Stimulated activated CD4-positive, alpha-beta T cell treated with anti-CD3 and anti-CD28 coated beads, Interleukin-15, amount 100 ng/mL, for 48 hours (primary cell): ENCODE measurements around the gene TRPC6.
"Not testable (repeated sequence)": the region's sequence is repeated elsewhere in the genome, so short reads cannot be mapped to it uniquely, and the experiment has no call there.

Source experiments
- DNase-seq, 2 donors: peaks; one replicate each; pipeline ENCODE4 v3.0.0-alpha.2; 2020; ENCODE audit warnings: low read depth in 2 of 2

TRPC6 gene

DNA sequence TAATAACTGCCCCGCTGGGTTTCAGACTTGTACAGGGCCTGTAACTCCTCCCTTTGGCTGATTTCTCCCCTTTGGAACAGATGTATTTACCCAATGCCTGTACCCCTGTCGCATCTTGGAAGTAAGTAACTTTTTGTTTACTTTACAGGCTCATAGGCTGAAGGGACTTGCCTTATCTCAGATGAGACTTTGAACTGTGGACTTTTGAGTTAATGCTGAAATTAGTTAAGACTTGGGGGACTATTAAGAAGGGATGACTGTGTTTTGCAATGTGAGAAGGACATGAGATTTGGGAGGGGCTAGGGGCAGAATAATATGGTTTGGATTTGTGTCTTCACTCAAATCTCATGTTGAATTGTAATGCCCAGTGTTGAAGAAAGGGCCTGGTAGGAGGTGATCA, 62.0 kb downstream of the TRPC6 start:
- no peak for DNase-seq

DNA sequence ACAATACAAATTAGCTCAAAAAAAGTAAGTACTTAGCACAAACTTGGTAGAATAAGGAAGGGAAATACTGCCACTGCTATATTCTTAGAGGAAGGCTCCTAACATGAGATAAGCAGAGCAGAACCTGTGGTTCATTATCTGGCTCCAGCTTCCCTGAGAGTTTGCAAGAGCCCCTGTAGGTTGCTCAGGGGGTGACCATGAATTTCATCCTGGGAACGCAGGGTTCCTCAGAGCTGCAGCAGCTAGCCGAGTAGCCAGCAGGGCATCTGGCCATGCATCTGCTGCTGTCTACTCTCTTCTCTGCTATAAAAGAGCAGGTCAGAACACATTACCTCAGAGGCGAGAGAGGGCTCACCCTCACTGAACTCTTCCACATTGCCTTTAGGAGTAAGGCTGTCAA, 67.3 kb downstream of the TRPC6 start:
- DNase-seq = no peak

DNA sequence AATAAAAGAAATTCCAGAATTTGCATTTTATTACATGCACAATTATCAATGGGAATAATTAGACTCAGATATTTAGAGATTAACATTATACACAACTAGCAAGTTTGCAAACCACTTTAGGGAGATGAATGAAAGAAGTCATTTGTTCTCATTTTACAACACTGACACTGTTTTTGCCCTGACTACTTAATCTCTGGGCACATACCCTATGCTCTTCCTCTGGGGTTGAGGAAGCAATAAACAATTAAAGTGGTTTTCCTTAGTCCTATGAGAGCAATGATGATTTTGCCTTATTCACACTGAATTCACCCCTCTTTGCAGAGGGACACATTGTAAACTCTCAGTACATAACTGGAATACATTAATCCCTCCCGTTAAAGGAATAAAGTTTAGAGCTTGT, 72.7 kb downstream of the TRPC6 start:
- DNase-seq = no peak

DNA sequence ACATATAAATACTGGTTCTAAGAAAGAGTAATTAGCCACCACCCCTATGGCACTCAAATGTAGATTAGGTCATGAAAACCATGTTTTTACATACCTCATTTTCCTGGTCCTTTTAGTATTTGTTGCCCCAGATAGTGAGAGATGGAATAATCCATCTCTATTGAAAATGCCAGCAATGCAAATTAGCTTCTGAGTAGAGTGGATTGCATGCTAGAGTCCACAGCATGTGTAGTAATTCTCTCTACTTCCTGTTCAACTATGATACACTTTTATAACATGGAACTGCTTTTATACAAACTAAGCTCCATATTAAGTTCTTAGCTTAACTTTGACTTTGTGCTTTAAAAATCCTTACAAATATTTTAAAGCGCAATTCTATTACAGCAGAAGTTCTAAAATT, 73.2 kb downstream of the TRPC6 start:
- DNase-seq = no peak

DNA sequence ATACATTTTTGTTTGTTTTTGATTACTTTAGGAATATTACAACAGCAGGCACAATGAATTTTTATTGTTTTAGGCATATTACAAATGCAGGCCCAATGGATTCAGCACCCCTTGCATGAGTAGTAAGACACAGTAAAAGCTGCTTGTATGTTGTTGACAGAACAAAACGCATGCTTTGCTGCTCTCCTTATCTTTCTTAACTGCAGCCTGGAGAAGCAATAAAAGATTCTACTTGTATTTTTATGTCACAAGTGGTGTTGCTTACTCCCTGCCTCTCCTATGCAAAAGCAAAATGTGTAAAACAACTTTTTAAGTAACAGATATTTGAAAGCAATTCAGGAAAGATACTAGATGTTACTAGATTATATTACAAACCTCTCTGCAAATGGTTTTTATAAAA, 73.9 kb downstream of the TRPC6 start:
- no peak for DNase-seq

DNA sequence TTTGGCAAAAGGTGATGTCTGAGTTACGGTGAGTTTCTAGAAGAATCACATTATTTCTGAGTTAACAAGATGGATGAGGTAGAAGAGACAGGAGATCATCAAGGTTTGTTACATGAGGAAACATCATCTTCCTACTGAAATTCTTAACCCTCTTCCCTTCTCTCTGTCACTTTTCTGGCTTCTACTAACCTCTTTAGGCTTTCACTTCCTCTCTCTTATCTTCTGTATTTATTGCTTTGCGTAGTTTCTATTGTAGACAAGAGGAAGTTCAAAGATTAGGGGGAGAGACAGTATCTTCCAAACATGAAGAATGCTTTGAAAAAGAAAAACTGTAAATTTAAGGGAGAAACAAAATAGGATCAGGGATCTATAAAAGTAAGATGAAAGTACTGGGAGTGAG, 75.4 kb downstream of the TRPC6 start:
- DNase-seq = no peak

DNA sequence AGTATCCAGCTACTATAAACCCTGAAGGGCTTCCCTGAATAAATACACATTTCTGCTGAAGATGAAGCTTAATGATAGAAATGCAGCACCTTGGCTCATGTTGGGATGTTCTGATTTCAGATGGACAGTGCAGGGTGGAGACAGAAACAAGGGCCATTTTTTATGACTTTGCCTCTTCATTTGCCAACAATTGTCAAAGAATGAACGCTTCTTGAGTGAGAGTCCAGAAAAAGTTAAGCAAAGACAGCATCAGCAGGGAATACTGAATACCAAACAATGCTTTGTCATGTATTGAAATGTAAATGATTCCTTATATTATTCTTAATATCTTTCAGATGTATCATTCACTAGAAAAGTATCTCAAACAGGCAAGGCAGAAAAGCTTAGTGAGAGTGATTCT, 84.9 kb downstream of the TRPC6 start:
- DNase-seq = no peak

DNA sequence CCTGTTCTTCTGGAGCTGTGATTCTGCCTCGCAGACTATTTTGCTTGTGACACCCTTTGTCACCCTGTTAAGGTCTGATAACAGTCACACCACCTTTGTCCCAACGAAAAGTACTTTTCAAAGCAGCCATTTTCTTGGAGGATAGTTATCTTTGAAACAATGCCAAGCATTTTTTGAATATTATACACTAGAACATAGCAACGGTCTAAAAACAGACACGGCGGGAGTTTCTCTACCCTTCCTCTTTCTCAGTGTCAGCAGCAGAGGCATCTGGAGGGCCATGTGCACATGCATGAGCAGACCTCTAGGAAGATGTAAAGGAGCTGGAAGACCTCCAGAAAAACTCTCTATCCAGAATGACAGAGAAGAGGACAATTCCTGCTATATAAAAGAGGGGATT, 86.5 kb downstream of the TRPC6 start:
- DNase-seq = no peak

DNA sequence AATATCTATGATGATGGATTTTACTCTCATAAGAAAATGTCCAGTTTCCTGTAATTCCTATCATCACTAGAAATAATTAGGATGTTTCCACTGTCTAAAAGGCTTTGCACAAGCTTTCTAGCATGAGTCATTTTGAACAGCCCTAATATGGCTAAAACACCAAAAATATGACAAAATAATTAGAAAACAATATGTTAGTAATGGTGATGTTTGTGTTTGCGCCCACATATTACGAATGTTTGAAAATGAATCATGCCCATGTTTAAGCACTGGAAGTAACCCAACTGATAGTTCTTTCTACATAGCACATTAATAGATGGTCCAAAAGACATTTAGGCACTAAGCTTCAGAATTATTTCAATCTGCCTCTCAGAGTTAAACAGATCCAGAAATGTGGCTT, 96.0 kb downstream of the TRPC6 start:
- DNase-seq = no peak

DNA sequence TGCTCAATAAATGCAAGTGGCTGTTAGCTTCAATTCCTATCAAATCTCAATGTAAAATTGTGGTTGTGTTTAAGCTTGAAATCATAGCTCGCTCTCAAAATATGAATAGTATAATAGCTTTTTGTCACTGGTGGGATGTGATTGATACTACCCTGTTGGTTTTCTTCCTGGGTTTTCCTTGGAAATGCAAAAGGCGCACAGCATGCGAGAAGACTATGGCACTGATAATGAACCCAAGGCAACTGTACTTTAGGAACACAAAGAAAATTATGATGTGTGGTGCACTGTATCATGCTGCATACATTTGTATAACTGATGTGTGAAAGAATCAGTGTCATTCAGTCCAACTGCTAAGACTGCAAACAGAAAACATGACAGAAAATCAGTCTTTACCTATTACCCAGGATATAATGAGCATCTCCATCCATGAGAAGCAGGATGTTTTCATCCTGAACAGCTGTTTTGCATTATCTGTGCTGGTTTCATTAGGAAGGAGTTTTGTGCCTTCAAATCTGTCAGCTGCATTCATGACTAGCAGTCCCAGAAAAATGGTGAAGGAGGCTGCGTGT, 101.2 kb downstream of the TRPC6 start:
- DNase-seq = no peak

DNA sequence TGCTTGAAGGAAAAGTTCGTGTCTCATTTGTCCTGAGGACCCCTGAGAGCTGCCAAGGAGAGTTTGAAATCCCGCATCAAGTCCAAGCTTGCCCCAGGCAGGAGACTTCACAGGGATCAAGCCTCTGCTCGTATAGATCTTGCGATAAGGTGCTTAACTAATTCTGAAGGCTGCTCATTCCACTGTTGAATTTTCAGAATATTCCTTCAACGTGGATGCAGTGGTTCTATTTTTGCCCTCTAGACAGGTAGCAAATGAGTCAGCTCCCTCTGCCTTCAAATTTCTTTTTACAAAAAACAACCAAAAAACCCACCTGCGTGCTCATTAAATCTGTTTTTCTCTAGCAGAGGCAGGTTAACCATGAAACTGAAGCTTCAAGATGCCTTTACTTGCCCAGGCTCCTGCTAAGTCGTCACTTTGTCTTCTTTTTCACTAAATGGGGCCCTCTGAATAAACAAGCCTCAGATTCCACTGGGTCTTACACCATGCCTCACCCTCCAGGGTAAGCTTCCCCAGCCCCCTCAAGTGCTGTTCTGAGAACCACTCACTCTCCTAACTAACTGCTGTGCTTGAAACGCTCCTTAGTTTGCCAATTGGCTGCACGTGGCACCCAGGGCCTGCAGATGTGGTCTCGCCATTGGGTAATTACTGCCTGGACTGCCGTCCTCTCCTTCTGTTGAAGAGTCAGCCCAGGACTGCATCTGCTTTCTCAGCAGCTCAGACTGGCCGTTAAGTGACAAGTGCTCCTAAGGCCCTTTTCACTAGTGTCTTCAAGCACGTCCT, 105.0 kb downstream of the TRPC6 start:
- DNase-seq = no peak

DNA sequence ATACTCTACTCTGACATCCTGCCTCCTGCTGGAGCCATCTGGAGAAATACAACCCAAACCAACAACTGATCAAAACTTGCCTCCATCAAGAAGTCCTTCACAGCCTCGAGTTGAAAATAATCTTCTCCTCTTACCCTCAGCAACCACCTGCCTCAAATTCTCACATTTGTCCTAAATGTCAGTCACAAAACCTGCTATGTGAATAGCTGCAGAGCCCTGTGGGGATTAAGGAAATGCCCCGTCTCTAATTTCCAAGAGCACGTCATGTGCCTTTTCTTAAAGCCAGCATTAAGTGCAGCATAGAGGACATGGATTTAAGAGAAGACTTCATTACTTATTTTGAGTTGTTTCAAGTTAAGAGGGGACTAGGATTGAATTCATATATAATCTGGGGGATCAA, 105.9 kb downstream of the TRPC6 start:
- no peak for DNase-seq

DNA sequence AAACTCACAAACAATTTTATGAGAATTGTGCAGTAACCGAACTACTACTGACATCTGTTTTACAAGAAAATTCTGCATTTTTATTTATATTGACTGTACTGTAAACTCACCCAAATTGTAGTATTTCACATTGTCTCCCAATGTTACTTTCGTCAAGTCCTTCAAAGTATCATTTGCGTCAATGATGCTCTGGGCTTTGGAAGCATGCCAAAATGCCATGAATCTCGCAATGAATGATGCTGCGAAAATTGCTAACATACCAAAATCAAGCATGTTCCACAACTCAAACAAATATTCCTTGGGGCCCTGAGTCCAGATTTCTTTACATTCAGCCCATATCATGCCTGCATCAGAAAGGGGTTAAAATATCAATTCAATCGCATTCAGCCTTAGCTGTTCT, 107.6 kb downstream of the TRPC6 start:
- DNase-seq = no peak

DNA sequence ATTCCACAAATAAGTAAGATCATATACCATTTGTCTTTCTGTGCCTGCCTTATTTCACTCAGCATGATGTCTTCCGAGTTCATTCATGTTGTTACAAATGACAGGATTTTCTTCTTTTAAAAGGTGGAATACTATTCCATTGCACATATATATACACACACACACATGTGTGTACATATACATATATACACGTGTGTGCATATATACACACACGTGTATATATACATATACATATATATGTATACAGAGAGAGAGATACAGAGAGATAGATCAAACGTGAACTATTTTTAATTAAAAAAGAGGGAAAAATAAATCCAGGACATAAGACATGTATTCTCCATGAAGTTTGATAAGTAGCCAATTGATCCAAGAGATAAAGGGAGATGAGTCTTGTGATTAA, 108.1 kb downstream of the TRPC6 start:
- DNase-seq = no peak

DNA sequence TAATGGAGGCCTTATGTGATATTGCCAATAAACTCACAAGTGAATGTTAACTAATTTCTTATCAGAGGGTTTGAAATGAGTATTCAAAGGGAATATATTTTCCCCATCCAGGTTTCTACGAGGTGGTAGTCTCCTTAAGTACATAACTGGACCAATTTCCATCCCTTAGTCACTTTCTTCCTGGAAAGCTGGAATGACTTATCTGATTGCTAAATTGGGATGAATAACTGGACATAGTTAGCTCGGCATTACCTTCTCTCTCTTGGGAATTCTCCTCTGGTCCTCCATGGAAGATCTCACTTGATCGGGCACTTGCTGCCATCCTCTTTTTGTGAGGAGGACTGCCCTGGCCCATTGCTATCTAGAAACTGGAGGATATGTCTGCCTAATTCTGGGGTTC, 109.1 kb downstream of the TRPC6 start:
- no peak for DNase-seq

DNA sequence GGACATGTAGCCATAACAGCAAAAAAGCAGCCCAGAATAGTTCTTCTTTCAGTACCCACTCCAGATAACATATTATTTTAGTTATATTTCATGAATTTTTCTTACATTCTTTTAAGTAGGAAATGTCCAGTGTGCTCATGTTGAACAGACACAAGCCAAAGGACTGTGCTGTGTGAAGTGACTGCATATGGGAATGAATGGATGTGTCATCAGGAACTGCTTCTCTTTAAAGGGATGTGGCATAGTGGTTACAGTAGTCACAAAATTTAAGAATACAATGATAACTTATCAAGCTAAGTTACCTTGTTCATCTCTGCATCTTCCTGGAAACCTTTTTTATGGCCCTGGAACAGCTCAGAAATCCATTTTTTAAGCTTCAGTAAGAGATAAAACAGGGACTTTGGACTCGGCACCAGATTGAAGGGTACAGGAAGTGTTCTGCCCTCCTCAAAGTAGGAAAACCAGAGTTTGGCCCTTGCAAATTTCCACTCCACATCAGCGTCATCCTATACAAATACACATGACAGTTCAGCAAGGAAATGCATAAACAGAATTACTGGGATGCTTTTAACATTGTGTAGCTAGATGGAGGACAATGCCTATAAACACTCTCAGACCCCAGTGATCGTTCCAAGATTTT, 112.8 kb downstream of the TRPC6 start:
- no peak for DNase-seq

DNA sequence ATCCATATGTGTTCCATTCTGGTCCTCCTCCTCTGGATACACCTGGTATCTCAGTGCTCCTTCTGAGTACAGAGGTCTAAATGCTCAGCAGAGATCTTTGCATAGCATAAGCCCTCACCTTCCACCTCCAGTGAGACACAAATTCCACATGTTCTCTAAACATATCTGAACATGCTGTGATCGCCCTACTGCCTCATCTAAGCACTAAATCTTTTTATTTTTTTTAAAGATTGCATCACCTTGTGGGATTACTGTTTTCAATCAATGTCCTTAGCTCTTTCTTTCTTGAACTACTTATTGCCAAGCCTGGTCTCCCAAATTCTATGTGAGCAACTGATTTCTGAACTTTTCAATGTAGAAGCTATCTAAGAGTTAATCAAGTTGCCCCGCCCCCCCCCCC, 113.4 kb downstream of the TRPC6 start:
- DNase-seq = no peak

DNA sequence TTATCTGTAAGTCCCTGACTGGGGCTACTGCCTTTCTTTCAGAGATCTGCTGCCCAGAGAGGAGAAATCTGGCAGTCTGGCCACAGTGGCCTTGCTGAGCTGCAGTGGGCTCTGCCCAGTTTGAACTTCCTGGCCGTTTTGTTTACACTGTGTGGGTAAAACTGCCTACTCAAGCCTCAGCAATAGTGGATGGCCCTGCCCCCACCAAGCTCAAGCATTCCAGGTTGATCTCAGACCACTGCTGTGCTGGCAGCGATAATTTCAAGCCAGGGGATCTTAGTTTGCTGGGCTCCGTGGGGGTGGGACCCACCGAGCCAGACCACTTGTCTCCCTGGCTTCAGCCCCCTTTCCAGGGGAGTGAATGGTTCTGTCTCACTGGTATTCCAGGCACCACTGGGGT, 117.5 kb downstream of the TRPC6 start:
- no peak for DNase-seq

DNA sequence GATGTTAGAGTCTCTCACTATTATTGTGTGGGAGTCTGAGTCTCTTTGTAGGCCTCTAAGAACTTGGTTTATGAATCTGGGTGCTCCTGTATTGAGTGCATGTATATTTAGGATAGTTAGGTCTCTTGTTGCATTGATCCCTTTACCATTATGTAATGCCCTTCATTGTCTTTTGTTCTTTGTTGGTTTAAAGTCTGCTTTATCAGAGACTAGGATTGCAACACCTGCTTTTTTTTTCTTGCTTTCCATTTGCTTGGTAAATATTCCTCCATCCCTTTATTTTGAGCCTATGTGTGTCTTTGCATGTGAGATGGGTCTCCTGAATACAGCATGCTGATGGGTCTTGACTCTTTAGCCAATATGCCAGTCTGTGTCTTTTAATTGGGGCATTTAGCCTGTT, 119.4 kb downstream of the TRPC6 start:
- not testable (repeated sequence) for DNase-seq

DNA sequence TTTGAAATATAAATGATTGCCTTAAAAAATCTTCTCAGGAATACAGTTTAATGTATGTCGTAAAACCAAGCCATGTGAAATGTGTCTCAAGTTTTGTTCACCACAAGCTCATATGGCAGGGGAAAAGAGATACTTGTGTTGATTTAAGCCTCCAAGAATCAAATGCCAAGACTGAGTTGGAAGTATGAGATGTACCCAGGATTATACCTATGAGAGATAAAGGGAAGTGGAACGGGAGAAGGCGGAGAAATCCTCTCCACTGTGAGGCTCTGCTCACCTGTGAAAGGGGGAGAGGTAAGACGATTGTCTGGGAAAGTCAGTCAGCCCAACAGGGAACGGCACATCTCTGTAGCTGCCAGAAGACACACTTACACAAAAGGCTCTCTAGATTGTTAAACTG, 124.8 kb downstream of the TRPC6 start:
- DNase-seq = no peak

DNA sequence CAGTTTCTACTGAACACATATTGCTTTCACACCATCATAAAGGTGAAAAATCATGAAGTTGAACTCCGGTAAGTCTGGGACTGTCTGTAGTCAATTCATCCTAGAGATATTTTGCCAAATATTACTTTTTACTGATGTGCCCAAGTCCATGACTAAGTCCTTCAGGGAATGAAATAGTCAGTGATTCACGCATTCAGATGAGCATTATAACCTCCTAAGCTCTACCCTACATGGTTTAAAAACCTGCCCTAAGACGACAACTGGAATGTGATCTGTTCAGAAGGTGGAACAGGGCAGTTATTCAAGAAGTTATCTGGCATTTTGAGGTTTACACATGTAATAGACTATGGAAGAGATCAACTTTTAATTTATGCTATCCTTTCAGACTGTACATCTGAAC, 125.6 kb downstream of the TRPC6 start:
- no peak for DNase-seq

DNA sequence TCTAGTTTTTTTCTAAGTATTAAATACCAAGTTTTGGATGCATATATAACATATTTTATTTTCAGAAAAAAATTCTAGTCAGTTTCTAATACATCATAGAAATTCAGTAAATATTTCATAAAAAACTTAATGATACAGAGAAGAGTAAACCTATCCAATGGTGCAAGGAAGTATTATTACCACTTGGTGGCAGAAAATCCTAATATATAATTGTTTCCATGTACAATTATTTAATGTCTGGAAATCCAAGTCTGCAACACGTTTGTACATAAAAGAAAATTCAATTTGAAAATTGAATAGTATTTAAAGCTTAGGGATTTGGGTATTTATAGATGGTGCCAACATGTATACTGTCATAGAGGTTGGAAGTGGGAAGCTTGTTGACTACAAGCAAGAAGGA, 127.0 kb downstream of the TRPC6 start:
- DNase-seq = no peak

DNA sequence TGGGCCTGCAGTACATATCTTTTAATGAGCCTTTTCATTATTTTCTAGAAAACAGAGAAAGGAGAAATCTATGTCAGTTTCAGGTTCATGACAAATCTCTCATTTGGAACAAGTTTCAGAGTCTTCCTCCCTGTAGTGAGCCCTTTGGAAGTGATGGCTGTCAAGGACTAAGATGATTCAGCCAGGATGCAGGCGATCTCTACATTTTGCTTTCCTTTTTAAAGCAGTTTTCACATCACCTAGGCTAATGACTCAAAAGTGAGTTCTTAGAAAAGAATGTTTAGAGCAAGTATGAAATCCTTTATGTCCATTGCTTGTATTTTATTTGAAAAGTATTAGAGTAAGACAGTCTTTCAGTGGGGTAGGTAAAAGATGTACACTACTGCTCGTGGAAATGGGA, 130.1 kb downstream of the TRPC6 start:
- DNase-seq = no peak
